Measurements from ENCODE around the gene NDEL1.
A peak's percentile ranks its signal among the peaks of the same experiment; 100 is the strongest.

Gene NDEL1

GRCh38 chr17:8455665-8456209 is 20.1 kb downstream of the NDEL1 start:
- no peak for DNase-seq

GRCh38 chr17:8458128-8458527 is 22.4 kb downstream of the NDEL1 start:
- DNase-seq, result no peak

- no peak for DNase-seq
These were observed 23.4 kb downstream of the NDEL1 start for GRCh38 chr17:8459107-8459506.

- DNase-seq, result no peak
These were observed 24.1 kb downstream of the NDEL1 start for GRCh38 chr17:8459831-8460230.

- no peak for DNase-seq
These were observed 26.9 kb downstream of the NDEL1 start for GRCh38 chr17:8462564-8462963.

GRCh38 chr17:8463099-8463498 is 27.4 kb downstream of the NDEL1 start:
- DNase-seq, result no peak

GRCh38 chr17:8464941-8465340 is 29.3 kb downstream of the NDEL1 start:
- no peak for DNase-seq

GRCh38 chr17:8465356-8465755 is 29.7 kb downstream of the NDEL1 start:
- no peak for DNase-seq

- DNase-seq, result no peak
These were observed 30.1 kb downstream of the NDEL1 start for GRCh38 chr17:8465759-8466158.

GRCh38 chr17:8466456-8466855 is 30.8 kb downstream of the NDEL1 start:
- DNase-seq, result peak in 1 of 58 donors; percentile 26

- no peak for DNase-seq
These were observed 31.2 kb downstream of the NDEL1 start for GRCh38 chr17:8466873-8467272.

- peak in 3 of 58 donors; percentile 19 to 31 (median 29) for DNase-seq
These were observed 31.8 kb downstream of the NDEL1 start for GRCh38 chr17:8467527-8467926.

- DNase-seq, result no peak
These were observed 32.4 kb downstream of the NDEL1 start for GRCh38 chr17:8468127-8468526.

- DNase-seq, result no peak
These were observed 33.3 kb downstream of the NDEL1 start for GRCh38 chr17:8468980-8469379.

- no peak for DNase-seq
These were observed 34.3 kb downstream of the NDEL1 start for GRCh38 chr17:8469964-8470363.

GRCh38 chr17:8470447-8471047 is 34.9 kb downstream of the NDEL1 start:
- DNase-seq, result peak in 40 of 58 donors; percentile 15 to 76 (median 47)

- no peak for DNase-seq
These were observed 37.0 kb downstream of the NDEL1 start for GRCh38 chr17:8472663-8473062.

GRCh38 chr17:8473451-8474192 is 37.9 kb downstream of the NDEL1 start:
- no peak for DNase-seq

- no peak for DNase-seq
These were observed 39.1 kb downstream of the NDEL1 start for GRCh38 chr17:8474826-8475225.

GRCh38 chr17:8475227-8475626 is 39.5 kb downstream of the NDEL1 start:
- DNase-seq, result no peak

- no peak for DNase-seq
These were observed 40.1 kb downstream of the NDEL1 start for GRCh38 chr17:8475781-8476180.

GRCh38 chr17:8476741-8477140 is 41.1 kb downstream of the NDEL1 start:
- no peak for DNase-seq

- DNase-seq, result no peak
These were observed 41.5 kb downstream of the NDEL1 start for GRCh38 chr17:8477171-8477570.

Data from anterior cingulate cortex (tissue), 58 donors.